Ramos (cell line): ENCODE measurements around the gene PIKFYVE.
"Not testable (repeated sequence)": the region's sequence is repeated elsewhere in the genome, so short reads cannot be mapped to it uniquely, and the experiment has no call there.

Experiments used
- in situ Hi-C: fragments of 300-500 bp; cut with MboI; formaldehyde crosslinking; loops from one replicate; pipeline ENCODE4 v1.14.3; 2022; ENCODE audit warnings: low sequenced_read_pairs; ENCODE audit not compliant: unreplicated experiment

The PIKFYVE gene

DNA sequence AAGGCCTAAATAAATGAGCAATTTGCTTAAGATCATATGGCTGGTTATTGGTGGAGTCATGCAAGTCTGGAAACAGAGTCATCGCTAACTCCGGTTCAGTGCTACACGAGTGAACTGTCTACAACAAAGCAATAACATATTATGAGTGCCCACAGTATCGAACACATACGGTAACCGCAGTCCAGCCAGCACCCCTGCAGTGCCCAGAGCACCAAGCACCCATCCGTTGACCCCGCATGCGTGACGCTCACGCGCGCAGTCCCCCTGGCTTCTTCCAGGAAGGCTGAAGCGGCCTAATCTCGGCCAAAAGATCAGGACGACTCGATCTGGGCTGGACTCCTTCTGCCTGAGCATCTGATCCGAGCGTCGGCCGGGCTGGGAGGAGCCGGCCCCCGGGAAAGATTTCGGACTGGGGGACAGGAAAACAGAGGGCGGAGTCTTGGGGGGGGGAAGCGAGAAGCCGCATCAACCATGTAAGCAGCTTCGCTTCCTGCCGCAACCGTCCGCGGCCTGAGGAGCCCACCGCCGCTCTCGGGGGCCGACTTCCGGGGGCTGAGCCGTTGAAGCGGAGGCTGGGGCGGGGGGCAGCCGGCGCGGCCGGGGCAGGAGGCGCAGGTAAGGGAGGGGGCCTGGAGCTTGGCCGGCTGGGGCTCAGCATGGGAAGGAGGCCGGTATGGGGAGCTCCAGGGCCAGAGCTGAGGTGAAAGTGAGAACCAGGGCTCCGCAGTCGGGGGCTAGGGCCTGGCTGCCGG lies at the start of gene PIKFYVE:
Gene PIKFYVE (plus strand): TSS at position 455 of the 752 bp plus-strand sequence. CDS start 5,265 bp downstream, outside the sequence.
- in situ Hi-C loops, result loop anchor here (25.0 kb wide), 1 partner anchor 729 kb away; the partner anchor contains the start of gene CREB1

DNA sequence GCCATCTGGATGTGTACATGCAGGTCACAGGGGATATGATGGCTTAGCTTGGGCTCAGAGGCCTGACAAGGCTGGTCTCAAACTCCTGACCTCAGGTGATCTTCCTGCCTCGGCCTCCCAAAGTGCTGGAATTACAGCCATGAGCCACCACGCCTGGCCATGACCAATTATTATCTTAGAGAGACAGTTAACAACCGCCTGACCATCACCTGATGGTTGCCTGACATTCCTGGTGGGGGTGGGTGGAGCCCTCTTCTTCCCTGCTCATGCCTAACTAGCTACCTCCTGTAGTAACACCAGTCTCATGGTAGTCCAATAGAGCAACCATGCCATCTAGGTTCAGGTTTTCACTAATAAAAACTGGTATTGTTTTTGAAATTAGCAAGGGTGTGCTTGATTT lies 44.2 kb upstream of the PIKFYVE start:
- in situ Hi-C loops, result not testable (repeated sequence)

DNA sequence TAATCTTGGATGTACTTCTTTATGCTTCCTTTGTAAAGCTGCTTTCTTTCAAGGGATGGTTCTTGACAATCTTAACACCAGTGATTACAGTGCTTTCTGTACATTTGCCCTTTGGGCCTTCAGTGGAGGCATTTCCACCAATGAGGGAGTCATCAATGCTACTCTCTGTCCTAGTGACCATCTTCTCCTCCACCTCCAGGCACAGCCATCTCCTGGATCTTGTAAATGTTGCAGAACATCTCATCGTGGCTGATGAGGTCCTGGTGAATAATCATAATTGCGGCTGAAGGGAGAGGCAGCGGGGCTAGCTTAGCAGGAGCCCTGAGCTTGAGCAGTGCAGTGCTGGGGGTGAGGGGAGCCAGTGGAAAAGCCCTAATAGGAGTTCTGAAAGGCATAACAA lies 43.7 kb upstream of the PIKFYVE start:
- in situ Hi-C loops, result no loop called here

DNA sequence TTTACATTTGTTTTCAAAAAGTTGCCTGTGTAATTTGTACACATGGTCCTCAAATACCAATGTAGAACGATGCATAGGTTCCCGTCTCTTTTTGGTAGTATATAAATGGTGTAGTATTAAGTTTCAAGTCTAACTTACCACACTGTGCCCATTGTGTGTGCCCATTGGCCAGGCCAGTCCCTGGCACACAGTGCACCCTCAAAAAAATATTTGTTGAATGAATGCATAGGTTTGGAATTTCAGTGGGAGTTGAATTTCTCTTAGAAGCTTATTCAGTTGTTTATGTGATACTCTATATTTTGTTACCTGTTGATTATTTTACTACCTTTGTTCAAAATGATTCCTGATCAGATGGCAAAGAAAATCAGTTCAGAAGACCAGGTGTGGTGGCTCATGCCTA lies 41.3 kb upstream of the PIKFYVE start:
- in situ Hi-C loops, result no loop called here

DNA sequence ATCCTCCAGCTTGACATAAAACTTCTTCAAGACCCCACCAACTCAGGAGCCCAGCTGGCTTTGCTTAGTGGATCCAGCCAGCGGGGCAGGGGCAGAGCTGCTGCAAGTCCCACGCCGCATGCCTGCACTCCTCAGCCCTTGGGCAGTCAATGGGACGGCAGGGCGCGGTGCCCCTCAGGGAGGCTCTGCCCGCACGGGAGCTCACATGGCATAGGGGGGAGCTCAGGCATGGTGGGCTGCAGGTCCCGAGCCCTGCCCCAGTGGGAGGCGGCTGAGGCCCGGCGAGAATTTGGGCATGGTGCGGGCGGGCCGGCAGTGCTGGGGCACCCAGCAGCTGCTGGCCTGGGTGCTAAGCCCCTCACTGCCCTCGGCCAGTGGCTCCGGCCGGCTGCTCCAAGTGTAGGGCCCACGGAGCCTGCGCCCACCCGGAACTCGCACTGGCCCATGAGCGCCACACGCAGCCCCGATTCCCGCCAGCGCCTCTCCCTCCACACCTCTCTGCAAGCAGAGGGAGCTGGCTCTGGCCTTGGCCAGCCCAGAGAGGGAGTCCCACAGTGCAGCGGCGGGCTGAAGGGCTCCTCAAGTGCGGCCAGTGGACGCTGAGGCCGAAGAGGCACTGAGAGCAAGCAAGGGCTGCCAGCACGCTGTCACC lies 38.3 kb upstream of the PIKFYVE start:
- in situ Hi-C loops, result no loop called here

DNA sequence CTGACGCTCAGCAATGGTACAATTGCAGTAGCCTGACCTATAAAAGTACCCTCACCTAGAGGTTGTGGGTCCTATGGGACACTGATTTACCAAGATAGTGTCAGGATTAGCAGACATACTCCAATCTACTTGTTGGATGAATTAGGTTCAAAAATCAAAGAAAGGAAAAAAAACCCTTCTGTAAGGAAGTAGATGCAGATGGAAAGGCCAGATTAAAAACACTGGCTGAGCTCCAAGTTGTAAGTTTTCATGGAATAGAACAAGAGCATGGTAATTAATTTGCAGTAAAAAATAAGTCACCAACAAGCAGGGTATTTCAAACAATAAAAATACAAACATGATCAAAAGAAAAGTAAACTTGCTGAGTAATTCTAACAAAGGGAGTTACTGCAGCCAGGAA lies 37.6 kb upstream of the PIKFYVE start:
- in situ Hi-C loops, result no loop called here

- in situ Hi-C loops, result no loop called here
These were observed 31.3 kb upstream of the PIKFYVE start for GRCh38 chr2:208234786-208235185.

GRCh38 chr2:208235860-208236259 lies 30.2 kb upstream of the PIKFYVE start:
- in situ Hi-C loops, result no loop called here

- in situ Hi-C loops, result no loop called here
These were observed 26.1 kb upstream of the PIKFYVE start for GRCh38 chr2:208239770-208240493.

GRCh38 chr2:208240619-208241209 lies 25.3 kb upstream of the PIKFYVE start:
- in situ Hi-C loops, result no loop called here

DNA sequence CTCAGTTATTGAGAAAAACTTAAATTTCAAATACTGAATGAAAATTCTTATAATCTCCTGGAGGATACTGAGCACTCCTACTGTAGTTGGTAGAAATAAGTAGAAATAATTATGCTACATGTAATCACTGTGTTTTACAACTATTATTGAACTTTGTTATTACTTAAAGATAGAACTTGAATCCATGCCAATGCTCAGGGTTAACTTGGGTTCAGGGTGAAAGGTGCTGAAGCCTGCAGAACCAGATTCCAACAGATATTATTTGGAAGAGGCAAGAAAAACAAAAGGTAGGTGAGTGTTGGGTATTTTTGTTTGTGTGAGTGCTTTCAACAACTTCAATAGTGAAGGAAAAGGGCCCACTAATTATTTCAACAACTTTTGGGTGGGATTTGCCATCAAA lies 21.6 kb upstream of the PIKFYVE start:
- in situ Hi-C loops, result no loop called here

DNA sequence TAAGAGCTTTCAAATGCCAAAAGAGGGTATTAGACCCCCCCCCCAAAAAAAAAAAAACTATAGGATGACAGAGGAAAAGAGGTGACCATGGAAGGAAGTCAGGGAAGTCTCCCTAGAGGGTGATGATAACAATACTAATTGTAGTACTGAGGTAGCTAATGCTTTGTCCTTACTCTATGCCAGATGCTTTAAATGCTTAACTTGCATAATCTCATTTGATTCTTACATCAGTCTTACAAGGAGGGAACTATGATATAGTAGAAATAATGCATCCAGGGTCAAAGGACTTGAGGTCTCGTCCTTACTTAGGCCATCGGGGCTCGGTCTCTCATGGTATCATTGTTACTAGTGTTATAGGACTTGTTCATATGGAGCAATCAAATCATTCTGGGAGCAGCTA lies 20.3 kb upstream of the PIKFYVE start:
- in situ Hi-C loops, result no loop called here

- in situ Hi-C loops, result no loop called here
These were observed 17.5 kb upstream of the PIKFYVE start for GRCh38 chr2:208248601-208249000.

GRCh38 chr2:208249296-208249695 lies 16.8 kb upstream of the PIKFYVE start:
- in situ Hi-C loops, result no loop called here

GRCh38 chr2:208250388-208250787 lies 15.7 kb upstream of the PIKFYVE start:
- in situ Hi-C loops, result loop anchor here (10.0 to 25.0 kb wide), 2 partner anchors 626 to 713 kb away; partner anchors contain the start of genes CREB1 and METTL21A

DNA sequence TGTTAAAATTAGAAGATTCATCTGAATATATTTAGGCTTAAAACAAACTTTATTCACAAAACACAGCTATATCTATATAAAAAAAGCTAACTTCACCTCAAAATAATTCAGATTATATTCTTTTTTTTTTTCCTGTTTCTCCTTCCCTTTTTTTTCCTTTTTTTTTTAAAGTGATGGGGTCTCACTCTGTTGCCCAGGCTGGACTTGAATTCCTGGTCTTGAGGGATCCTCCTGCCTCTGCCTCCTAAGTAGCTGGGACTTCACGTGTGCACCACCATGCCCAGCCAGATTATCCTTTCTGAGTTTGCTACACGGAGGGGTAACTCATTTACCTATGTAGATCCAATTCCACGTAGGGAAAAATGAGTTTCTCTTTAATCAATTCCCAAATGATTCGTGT lies 15.0 kb upstream of the PIKFYVE start:
- in situ Hi-C loops, result loop anchor here (10.0 to 25.0 kb wide), 2 partner anchors 626 to 714 kb away; partner anchors contain the start of genes CREB1 and METTL21A

GRCh38 chr2:208252716-208253492 lies 13.2 kb upstream of the PIKFYVE start:
- in situ Hi-C loops, result loop anchor here (10.0 to 25.0 kb wide), 2 partner anchors 628 to 716 kb away; partner anchors contain the start of genes CREB1 and METTL21A

GRCh38 chr2:208253600-208254117 lies 12.4 kb upstream of the PIKFYVE start:
- in situ Hi-C loops, result loop anchor here (10.0 to 25.0 kb wide), 2 partner anchors 629 to 716 kb away; partner anchors contain the start of genes CREB1 and METTL21A
